IMR-90 (cell line): Measurements from ENCODE around the gene FMN1. TPM values are rescaled to one million over a fixed set of nuclear protein-coding genes. Genes with fewer than 3 reads are reported as not detected.

Experiments used
- ATAC-seq: fragments of 200-7000 bp; cut with Tn5 transposase; 2 replicates; pipeline ENCODE4 v1.9.1; 2020; ENCODE audit warnings: low read depth, mild to moderate bottlenecking, moderate library complexity
- BruUV-seq: library from RNA; stranded (reverse); fragments of 400-500 nt; replicated peaks from 2 replicates; lab custom pipeline; 2021; lab: Mats Ljungman, UMichigan
- CTCF ChIA-PET: fragments of 300-600 bp; formaldehyde crosslinking; extraction: SDS; loops from one replicate; lab custom pipeline; 2021; ENCODE audit warnings: antibody characterized with exemption; lab: Yijun Ruan, JAX
- POLR2A ChIA-PET: fragments of 300-600 bp; sonication (Branson Sonifier 250); formaldehyde crosslinking; loops from one replicate; lab custom pipeline; 2022; ENCODE audit warnings: antibody characterized with exemption; ENCODE audit not compliant: unreplicated experiment; lab: Charles Lee
- DNase-seq: peaks from one replicate; pipeline ENCODE4 v3.0.0; 2013
- H2AFZ ChIP-seq: replicated peaks from 2 replicates; pipeline ENCODE3; 2013; ENCODE audit warnings: low read length, mild to moderate bottlenecking; ENCODE audit not compliant: poor library complexity
- H2AK5ac ChIP-seq: 2 replicates; pipeline ENCODE4 v1.6.1; 2013; ENCODE audit warnings: low read depth, low read length, inconsistent platforms
- H2AK9ac ChIP-seq: replicated peaks from 2 replicates; pipeline ENCODE3; 2013; ENCODE audit warnings: mild to moderate bottlenecking, low read depth, low read length, moderate library complexity; ENCODE audit not compliant: poor library complexity
- H2BK120ac ChIP-seq: 2 replicates; pipeline ENCODE4 v1.6.1; 2013; ENCODE audit warnings: low read depth, low read length, inconsistent platforms
- H2BK15ac ChIP-seq: 3 replicates; pipeline ENCODE4 v1.6.1; 2013; ENCODE audit warnings: low read depth, low read length, inconsistent platforms
- H2BK20ac ChIP-seq: 2 replicates; pipeline ENCODE4 v1.6.1; 2013; ENCODE audit warnings: low read depth, mild to moderate bottlenecking, inconsistent platforms, low read length, moderate library complexity
- H2BK5ac ChIP-seq: 2 replicates; pipeline ENCODE4 v1.6.1; 2013; ENCODE audit warnings: mild to moderate bottlenecking, low read depth, low read length, inconsistent platforms; ENCODE audit not compliant: poor library complexity, severe bottlenecking
- H3K14ac ChIP-seq: replicated peaks from 2 replicates; pipeline ENCODE4 v1.6.1; 2013; ENCODE audit warnings: low read depth, low read length, inconsistent platforms
- H3K18ac ChIP-seq: 2 replicates; pipeline ENCODE4 v1.6.1; 2013; ENCODE audit warnings: low read depth, low read length, control low read depth
- H3K23ac ChIP-seq: 2 replicates; pipeline ENCODE4 v1.6.1; 2013; ENCODE audit warnings: low read depth, low read length, inconsistent platforms
- H3K27ac ChIP-seq: 2 replicates; pipeline ENCODE4 v1.5.1; 2013; ENCODE audit warnings: mild to moderate bottlenecking, control low read depth, low read length; ENCODE audit not compliant: insufficient read depth
- H3K27me3 ChIP-seq: 2 replicates; pipeline ENCODE4 v1.6.1; 2013; ENCODE audit warnings: low read length; ENCODE audit not compliant: control insufficient read depth, insufficient read depth
- H3K36me3 ChIP-seq: 2 replicates; pipeline ENCODE4 v1.6.1; 2013; ENCODE audit warnings: low read length, mixed read lengths; ENCODE audit not compliant: control insufficient read depth, insufficient read depth
- H3K4ac ChIP-seq: 2 replicates; pipeline ENCODE4 v1.6.1; 2013; ENCODE audit warnings: low read depth, low read length, inconsistent platforms
- H3K4me1 ChIP-seq: 2 replicates; pipeline ENCODE4 v1.6.1; 2013; ENCODE audit warnings: low read length, mixed read lengths; ENCODE audit not compliant: control insufficient read depth, insufficient read depth
- H3K4me2 ChIP-seq: 2 replicates; pipeline ENCODE4 v1.6.1; 2013; ENCODE audit warnings: low read depth, mild to moderate bottlenecking, control low read depth, low read length, moderate library complexity
- H3K4me3 ChIP-seq: 2 replicates; pipeline ENCODE4 v1.5.1; 2013; ENCODE audit warnings: low read depth, mild to moderate bottlenecking, control low read depth, low read length, moderate library complexity; ENCODE audit not compliant: insufficient read depth
- H3K56ac ChIP-seq: 2 replicates; pipeline ENCODE4 v1.6.1; 2013; ENCODE audit warnings: low read length, inconsistent platforms; ENCODE audit not compliant: insufficient read depth; ENCODE audit errors: extremely low read depth
- H3K79me1 ChIP-seq, 2 experiments: 2 replicates each; pipeline ENCODE4 v1.6.1; 2013; ENCODE audit warnings: low read length in 2 of 2, inconsistent platforms in 1 of 2, low read depth in 1 of 2
- H3K9ac ChIP-seq: 2 replicates; pipeline ENCODE4 v1.6.1; 2013; ENCODE audit warnings: low read depth, low read length, control low read depth
- H3K9me1 ChIP-seq: 2 replicates; pipeline ENCODE4 v1.6.1; 2013; ENCODE audit warnings: low read length, inconsistent platforms; ENCODE audit not compliant: insufficient read depth
- H3K9me3 ChIP-seq: 2 replicates; pipeline ENCODE4 v1.6.1; 2013; ENCODE audit warnings: low read length; ENCODE audit not compliant: control insufficient read depth, insufficient read depth
- H4K20me1 ChIP-seq: 2 replicates; pipeline ENCODE4 v1.6.1; 2013; ENCODE audit warnings: low read length, inconsistent platforms; ENCODE audit not compliant: insufficient read depth
- H4K5ac ChIP-seq: 2 replicates; pipeline ENCODE4 v1.6.1; 2013; ENCODE audit warnings: mild to moderate bottlenecking, low read depth, low read length, control low read depth
- H4K8ac ChIP-seq, 2 experiments: 2 replicates each; pipeline ENCODE4 v1.6.1; 2013; ENCODE audit warnings: low read depth in 2 of 2, low read length in 2 of 2, control low read depth in 1 of 2, inconsistent platforms in 1 of 2
- H4K91ac ChIP-seq: 2 replicates; pipeline ENCODE4 v1.6.1; 2013; ENCODE audit warnings: low read depth, low read length, inconsistent platforms; ENCODE audit not compliant: insufficient read depth
- BHLHE40 ChIP-seq: fragments of 150-350 bp; IDR thresholded peaks from 2 replicates; pipeline ENCODE4 v1.6.1; 2016; ENCODE audit warnings: mild to moderate bottlenecking, low read depth, low read length
- CEBPB ChIP-seq: IDR thresholded peaks from 2 replicates; pipeline ENCODE4 v1.6.1; 2012; ENCODE audit warnings: low read depth, low read length, improper control_type of control experiment
- CHD1 ChIP-seq: IDR thresholded peaks from 2 replicates; pipeline ENCODE4 v1.6.1; 2012; ENCODE audit warnings: low read depth, low read length, improper control_type of control experiment
- ELK1 ChIP-seq: fragments of 150-350 bp; IDR thresholded peaks from 2 replicates; pipeline ENCODE4 v1.6.1; 2016; ENCODE audit warnings: low read depth, mild to moderate bottlenecking, low read length, moderate library complexity, borderline replicate concordance
- FOS ChIP-seq: fragments of 150-350 bp; IDR thresholded peaks from 2 replicates; pipeline ENCODE4 v1.6.1; 2016; ENCODE audit warnings: low read depth, low read length
- MAZ ChIP-seq: IDR thresholded peaks from 2 replicates; pipeline ENCODE4 v1.6.1; 2012; ENCODE audit warnings: low read depth, mild to moderate bottlenecking, low read length, improper control_type of control experiment, moderate library complexity, borderline replicate concordance
- MXI1 ChIP-seq: IDR thresholded peaks from 2 replicates; pipeline ENCODE4 v1.6.1; 2012; ENCODE audit warnings: low read depth, mild to moderate bottlenecking, low read length, moderate library complexity, borderline replicate concordance
- NFE2L2 ChIP-seq: fragments of 150-350 bp; IDR thresholded peaks from 2 replicates; pipeline ENCODE4 v1.6.1; 2016; ENCODE audit warnings: low read depth, mild to moderate bottlenecking, low read length
- POLR2A ChIP-seq: IDR thresholded peaks from 2 replicates; pipeline ENCODE4 v1.6.1; 2012; ENCODE audit warnings: mild to moderate bottlenecking, low read depth, low read length
- RAD21 ChIP-seq: IDR thresholded peaks from 2 replicates; pipeline ENCODE4 v1.6.1; 2012; ENCODE audit warnings: low read length, improper control_type of control experiment
- RCOR1 ChIP-seq: IDR thresholded peaks from 2 replicates; pipeline ENCODE4 v1.6.1; 2012; ENCODE audit warnings: mild to moderate bottlenecking, low read length, improper control_type of control experiment; ENCODE audit not compliant: insufficient replicate concordance
- RFX5 ChIP-seq: IDR thresholded peaks from 2 replicates; pipeline ENCODE4 v1.8.0; 2012; ENCODE audit warnings: low read depth, mild to moderate bottlenecking, low read length, moderate library complexity
- SMC3 ChIP-seq: fragments of 150-350 bp; IDR thresholded peaks from 2 replicates; pipeline ENCODE4 v1.6.1; 2016; ENCODE audit warnings: low read depth, mild to moderate bottlenecking, antibody characterized with exemption, low read length, moderate library complexity
- WGBS, 2 experiments: methylation state at CpG; one replicate each; pipeline versions ENCODE4 v1.1.5 to v1.1.7; 2013; ENCODE audit warnings: missing lambda C conversion rate in 2 of 2; ENCODE audit not compliant: insufficient read length in 1 of 2; ENCODE audit errors: extremely low coverage in 2 of 2; 5-methylcytosine and 5-hydroxymethylcytosine counted together
- dilution Hi-C: fragments of 300-500 bp; cut with HindIII; formaldehyde crosslinking; loops from one replicate; pipeline ENCODE4 v1.14.3; 2018; ENCODE audit warnings: low sequenced_read_pairs; ENCODE audit not compliant: unreplicated experiment
- in situ Hi-C: fragments of 300-500 bp; cut with MboI; formaldehyde crosslinking; loops from 3 replicates; pipeline ENCODE4 v1.14.3; 2019; ENCODE audit warnings: low sequenced_read_pairs, inconsistent platforms, mixed read lengths
- intact Hi-C: fragments of 100-400 bp; cut with micrococcal nuclease; formaldehyde crosslinking; loops from 2 replicates; pipeline ENCODE4 v1.10.0; 2022
- polyA plus RNA-seq, 3 experiments: library from polyadenylated mRNA; depleted of rRNA; stranded (reverse); fragments of >200 nt; gene quantifications; 2 replicates each; pipeline ENCODE4 v1.2.3, GENCODE V29; 2012; ENCODE audit warnings: low replicate concordance in 1 of 3
- total RNA-seq: library from RNA; depleted of rRNA; stranded (reverse); fragments of >200 nt; gene quantifications from 2 replicates; pipeline ENCODE4 v1.2.3, GENCODE V29; 2012
- TF ChIP-seq, protein P1 (sequence below): fragments of 150-350 bp; IDR thresholded peaks from 2 replicates; pipeline ENCODE4 v1.6.1; 2017; ENCODE audit warnings: mild to moderate bottlenecking, antibody characterized with exemption, low read length, low read depth
- TF ChIP-seq, protein P2 (sequence below): conservative IDR thresholded peaks from 2 replicates; pipeline ENCODE4 v1.5.1; 2012; ENCODE audit warnings: mild to moderate bottlenecking, low read depth, low read length, improper control_type of control experiment

FMN1 gene
- total and polyA plus RNA-seq, 2 of the 4 experiments (the other 2 are of a cell fraction): 7.3 to 17.6 TPM

DNA sequence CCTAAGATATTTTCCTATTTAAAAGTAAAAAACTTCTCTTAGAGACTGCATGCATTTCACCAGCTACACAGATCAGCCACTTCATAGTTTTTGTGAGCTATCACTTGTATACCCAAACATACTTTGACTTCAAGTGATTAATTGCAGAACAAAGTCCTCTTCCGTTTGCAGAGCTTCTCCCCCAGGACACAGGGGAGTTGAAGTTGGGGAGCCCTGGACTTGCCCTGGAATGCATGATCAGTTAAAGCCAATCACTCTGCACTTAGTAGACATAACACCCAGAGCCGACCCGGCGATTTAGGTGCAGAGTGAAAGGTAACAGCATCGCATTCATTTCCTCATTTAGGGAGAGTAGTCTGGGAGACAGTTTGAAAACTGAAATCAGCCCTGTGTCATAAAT, 406.6 kb downstream of the FMN1 start:
- in situ Hi-C loops (no loop called here), intact Hi-C loops (loop anchor here (5.0 kb wide), 1 partner anchor 36 kb away; no protein-coding TSS in a partner anchor), dilution Hi-C loops (no loop called here)
- BruUV-seq: no TSS peak
- H3K56ac ChIP-seq: no peak overlapping the region
- peak overlapping the region; percentile 49 for H2AK5ac ChIP-seq
- no peak overlapping the region for H3K9ac ChIP-seq
- peak overlapping the region; percentile 14 for H3K4ac ChIP-seq
- no peaks in the 10 kb centered on the region for H4K20me1 ChIP-seq
- no peak overlapping the region for H3K4me3 ChIP-seq
- H3K36me3 ChIP-seq: 0 out of 2 replicates have a peak, but pooled peaks cover 2% of the 10 kb centered on the region
- H2BK5ac ChIP-seq: peak overlapping the region; percentile 13
- H3K23ac ChIP-seq: peak overlapping the region; percentile 31; the same call in 1 of the 2 replicates
- H3K27me3 ChIP-seq: no peaks in the 10 kb centered on the region
- no peaks in the 10 kb centered on the region for H3K9me3 ChIP-seq
- peak overlapping the region in 1 of 2 experiments; percentile 42; a peak in 3 of 4 replicates for H4K8ac ChIP-seq
- DNase-seq: no peak
- 0 out of 2 replicates have a peak overlapping the region, but pooled peaks have one; percentile 5 for H3K18ac ChIP-seq
- H3K4me1 ChIP-seq: peaks cover 28% of the 10 kb centered on the region
- H3K27ac ChIP-seq: peak overlapping the region; percentile 19; the same call in 1 of the 2 replicates
- POLR2A ChIA-PET: interaction anchor here (0.6 kb wide), 1 partner anchor 1298 kb away, joined by 3 read pairs; no protein-coding TSS in a partner anchor
- TF ChIP-seq CEBPB: no peak
- no peak for TF ChIP-seq ELK1
- TF ChIP-seq SMC3: no peak
- TF ChIP-seq CHD1: no peak
- TF ChIP-seq, protein P1, sequence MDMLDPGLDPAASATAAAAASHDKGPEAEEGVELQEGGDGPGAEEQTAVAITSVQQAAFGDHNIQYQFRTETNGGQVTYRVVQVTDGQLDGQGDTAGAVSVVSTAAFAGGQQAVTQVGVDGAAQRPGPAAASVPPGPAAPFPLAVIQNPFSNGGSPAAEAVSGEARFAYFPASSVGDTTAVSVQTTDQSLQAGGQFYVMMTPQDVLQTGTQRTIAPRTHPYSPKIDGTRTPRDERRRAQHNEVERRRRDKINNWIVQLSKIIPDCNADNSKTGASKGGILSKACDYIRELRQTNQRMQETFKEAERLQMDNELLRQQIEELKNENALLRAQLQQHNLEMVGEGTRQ: no peak
- no peak for TF ChIP-seq NFE2L2
- no peak for TF ChIP-seq RFX5
- TF ChIP-seq, protein P2, sequence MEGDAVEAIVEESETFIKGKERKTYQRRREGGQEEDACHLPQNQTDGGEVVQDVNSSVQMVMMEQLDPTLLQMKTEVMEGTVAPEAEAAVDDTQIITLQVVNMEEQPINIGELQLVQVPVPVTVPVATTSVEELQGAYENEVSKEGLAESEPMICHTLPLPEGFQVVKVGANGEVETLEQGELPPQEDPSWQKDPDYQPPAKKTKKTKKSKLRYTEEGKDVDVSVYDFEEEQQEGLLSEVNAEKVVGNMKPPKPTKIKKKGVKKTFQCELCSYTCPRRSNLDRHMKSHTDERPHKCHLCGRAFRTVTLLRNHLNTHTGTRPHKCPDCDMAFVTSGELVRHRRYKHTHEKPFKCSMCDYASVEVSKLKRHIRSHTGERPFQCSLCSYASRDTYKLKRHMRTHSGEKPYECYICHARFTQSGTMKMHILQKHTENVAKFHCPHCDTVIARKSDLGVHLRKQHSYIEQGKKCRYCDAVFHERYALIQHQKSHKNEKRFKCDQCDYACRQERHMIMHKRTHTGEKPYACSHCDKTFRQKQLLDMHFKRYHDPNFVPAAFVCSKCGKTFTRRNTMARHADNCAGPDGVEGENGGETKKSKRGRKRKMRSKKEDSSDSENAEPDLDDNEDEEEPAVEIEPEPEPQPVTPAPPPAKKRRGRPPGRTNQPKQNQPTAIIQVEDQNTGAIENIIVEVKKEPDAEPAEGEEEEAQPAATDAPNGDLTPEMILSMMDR: no peak
- no peak for TF ChIP-seq RAD21
- TF ChIP-seq MXI1: no peak
- TF ChIP-seq MAZ: no peak
- no peak for TF ChIP-seq POLR2A
- no peak for TF ChIP-seq FOS
- no peak for TF ChIP-seq BHLHE40
- TF ChIP-seq RCOR1: no peak
- H3K9me1 ChIP-seq: peaks cover 19% of the 10 kb centered on the region
- no peak overlapping the region for H3K4me2 ChIP-seq
- 0 out of 3 replicates have a peak overlapping the region, but pooled peaks have one; percentile 9 for H2BK15ac ChIP-seq
- H4K5ac ChIP-seq: peak overlapping the region; percentile 61
- no peak for ATAC-seq
- CTCF ChIA-PET: no interaction called here
- WGBS, 2 experiments: no CpG with 5 or more reads among the region's 5 CpGs
- peak overlapping the region; percentile 64; the same call in 1 of the 2 replicates for H2BK120ac ChIP-seq
- no peak overlapping the region for H2AK9ac ChIP-seq
- peak overlapping the region; percentile 27; the same call in 1 of the 2 replicates for H3K14ac ChIP-seq
- H3K79me1 ChIP-seq: peaks cover 28 to 71% of the 10 kb centered on the region in 2 experiments
- H2AFZ ChIP-seq: no peak overlapping the region
- H2BK20ac ChIP-seq: peak overlapping the region; percentile 48; the same call in 1 of the 2 replicates
- H4K91ac ChIP-seq: no peak overlapping the region
